Measurements from ENCODE around the gene ITSN2.
"Not testable (repeated sequence)": the region's sequence is repeated elsewhere in the genome, so short reads cannot be mapped to it uniquely, and the experiment has no call there.

ITSN2 gene
- total RNA-seq = 200 to 262 (median 238) reads per million in 4 donors

DNA sequence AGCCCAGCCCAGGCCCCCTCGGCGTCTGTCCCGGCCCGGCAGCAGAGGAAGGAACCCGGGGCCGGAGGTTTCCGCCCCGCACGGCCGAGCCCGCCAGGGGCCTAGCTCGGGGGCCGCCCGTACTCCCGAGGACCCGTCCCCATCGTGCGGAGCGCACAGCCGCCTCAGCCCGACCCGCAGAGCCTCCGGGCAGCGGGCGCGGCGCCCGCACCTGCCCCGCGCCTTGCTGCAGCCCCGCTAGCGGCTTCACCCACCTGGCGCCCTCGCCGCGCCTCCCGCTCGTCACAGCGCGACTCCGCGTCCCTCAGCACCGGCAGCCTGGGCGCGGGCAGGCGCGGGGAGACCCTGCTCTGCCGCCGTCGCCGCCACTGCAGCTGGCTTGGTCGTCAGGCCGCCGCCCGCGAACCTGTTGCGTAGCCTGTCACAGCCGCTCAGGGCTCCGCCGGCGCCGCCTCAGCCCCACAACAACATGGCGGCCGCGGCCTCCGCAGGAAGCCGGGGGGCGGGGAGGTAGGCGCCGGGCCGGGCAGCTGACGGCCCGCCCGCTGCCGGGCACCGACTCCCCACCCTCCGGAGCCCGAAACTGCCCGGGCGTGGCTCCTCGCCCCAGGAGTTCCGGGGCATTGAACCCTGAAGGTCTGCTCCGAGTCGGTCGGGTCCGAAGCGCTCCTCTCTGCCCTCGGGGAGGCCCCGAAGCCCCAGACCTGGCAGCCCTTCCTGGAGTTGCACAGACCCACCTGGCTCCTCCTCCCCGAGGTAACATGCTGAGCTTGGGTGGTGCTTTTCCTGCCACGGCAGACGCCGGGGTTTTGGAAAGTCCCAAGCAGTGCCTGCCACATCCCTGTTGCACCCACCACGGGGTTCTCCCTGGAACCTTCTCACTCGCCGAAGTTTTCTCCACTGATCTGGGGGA, at the start of gene ITSN2:
Gene ITSN2, minus strand, starts transcription at position 487 of the 913 bp plus-strand sequence. CDS start 32,454 bp downstream, outside the sequence.
- peak; percentile 71 to 85 (median 76) for DNase-seq

GRCh38 chr2:24409171-24409570, 48.8 kb upstream of the ITSN2 start:
- DNase-seq = no peak

DNA sequence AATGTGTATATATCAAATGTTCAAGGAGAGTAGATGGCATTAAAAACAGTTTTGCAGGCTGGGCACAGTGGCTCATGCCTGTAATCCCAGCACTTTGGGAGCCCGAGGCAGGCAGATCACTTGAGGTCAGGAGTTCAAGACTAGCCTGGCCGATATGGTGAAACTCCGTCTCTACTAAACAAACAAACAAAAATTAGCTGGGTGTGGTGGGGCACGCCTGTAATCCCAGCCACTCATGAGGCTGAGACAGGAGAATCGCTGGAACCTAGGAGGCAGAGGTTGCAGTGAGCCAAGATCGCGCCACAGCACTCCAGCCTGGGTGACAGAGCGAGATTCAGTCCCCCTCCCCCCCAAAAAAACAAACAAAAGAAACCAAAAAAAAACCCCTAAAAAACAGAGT, 48.4 kb upstream of the ITSN2 start:
- DNase-seq = not testable (repeated sequence)

- DNase-seq = no peak
These were observed 44.2 kb upstream of the ITSN2 start for GRCh38 chr2:24404491-24404921.

DNA sequence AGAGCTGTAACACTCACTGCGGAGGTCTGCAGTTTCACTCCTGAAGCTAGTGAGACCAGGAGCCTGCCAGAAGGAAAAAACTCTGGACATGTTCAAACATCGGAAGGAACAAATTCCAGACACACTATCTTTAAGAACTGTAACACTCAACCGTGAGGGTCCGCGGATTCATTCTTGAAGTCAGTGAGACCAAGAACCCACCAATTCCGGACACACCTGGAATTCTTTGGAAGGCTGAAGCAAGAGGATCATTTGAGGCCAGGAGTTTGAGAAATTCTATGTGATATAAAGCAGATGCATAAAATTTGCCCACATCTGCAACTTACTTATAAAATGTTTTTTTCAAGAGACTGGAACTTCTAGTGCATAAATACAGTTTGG, 43.5 kb upstream of the ITSN2 start:
- DNase-seq = no peak

- DNase-seq = no peak
These were observed 43.0 kb upstream of the ITSN2 start for GRCh38 chr2:24403168-24403831.

- DNase-seq = no peak
These were observed 42.1 kb upstream of the ITSN2 start for GRCh38 chr2:24402242-24403097.

- DNase-seq = no peak
These were observed 40.0 kb upstream of the ITSN2 start for GRCh38 chr2:24400207-24400907.

GRCh38 chr2:24399434-24400206, 39.3 kb upstream of the ITSN2 start:
- no peak for DNase-seq

DNA sequence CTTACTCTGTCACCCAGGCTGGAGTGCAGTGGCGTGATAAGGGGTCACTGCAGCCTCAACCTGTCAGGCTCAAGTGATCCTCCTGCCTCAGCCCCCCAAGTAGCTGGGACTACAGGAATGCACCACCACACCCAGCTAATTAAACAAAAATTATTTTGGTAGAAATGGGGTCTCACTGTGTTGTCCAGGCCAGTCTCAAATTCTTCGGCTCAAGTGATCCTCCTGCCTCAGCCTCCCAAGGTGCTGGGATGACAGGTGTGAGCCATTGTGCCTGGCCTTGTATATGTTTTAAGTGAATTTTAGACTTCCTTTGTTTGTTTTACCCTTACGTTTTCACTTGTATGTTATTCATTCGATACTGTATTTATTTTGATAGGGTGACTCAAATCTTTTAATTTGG, 34.7 kb upstream of the ITSN2 start:
- DNase-seq = no peak

DNA sequence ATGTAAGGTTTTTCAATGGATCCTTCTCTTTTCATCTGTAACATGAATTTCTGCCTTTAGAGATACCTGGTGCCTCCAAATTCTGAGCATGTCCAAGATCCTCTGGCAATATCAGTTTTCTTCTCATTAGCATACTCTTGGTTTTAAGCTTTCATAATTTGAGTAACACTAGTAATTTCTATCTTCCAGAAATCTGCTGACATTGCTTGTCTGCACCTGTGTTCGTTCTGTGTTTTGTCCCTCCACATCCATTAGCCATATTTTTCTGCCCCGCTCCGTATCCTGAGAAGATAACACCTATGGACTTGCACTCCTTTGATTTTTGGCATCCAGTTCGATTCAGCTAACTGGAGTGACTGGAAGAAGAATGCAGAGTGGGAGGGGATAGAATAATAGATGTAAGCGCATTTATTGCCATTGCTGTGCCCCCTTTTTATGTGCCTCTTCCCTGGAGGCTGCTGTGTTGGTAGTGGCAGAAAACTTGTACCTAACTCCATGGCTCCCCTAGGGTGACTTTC, 32.3 kb upstream of the ITSN2 start:
- DNase-seq = no peak

DNA sequence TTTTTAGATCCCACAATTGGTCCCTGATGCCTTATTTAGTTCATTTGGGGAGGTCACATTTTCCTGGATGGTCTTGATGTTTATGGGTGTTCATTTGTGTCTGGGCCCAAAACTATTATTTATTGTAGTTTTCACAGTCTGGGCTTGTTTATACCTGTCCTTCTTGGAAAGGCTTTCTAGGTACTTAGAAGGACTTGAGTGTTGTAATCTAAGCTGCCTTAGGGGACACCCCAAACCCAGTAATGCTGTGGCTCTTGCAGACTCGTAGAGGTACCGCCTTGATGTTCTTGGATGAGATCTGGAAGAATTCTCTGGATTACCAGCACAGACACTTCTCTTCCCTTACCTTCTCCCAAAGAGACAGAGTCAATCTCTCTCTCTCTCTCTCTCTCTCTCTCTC, 25.0 kb upstream of the ITSN2 start:
- no peak for DNase-seq

- DNase-seq = peak in 4 of 5 donors; percentile 33 to 57 (median 42)
These were observed 22.2 kb upstream of the ITSN2 start for GRCh38 chr2:24382363-24383073.

GRCh38 chr2:24380820-24381219, 20.5 kb upstream of the ITSN2 start:
- no peak for DNase-seq

DNA sequence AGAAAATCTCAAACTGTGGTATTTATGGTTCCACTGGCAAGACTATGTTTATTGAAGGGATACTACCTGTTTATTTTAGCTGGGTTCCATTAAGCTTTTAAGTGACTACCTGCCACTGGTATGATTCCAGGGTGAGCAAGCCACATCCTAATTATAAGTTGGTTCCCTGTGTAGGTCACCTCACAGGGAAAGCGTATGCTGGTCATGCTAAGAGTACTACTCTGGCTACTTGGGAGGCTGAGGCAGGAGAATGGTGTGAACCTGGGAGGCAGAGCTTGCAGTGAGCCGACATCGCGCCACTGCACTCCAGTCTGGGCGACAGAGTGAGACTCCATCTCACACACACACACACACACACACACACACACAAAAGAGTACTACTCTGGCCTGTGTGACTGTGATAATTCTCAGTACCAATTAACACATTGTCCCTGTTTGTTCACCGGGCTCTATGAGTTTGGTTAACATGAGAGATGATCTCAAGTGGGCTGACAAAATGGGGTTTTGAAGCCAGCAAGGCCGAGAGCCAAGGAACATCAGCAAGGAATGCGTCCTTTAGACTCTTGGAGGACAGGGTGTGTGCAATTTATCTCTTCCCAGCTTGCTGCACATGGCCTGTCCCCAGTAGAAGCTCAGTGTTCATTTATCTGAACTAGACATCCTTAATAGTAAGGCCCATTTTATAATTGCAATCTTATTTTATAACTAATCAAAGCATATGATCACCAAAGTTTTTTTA, 15.2 kb upstream of the ITSN2 start:
- no peak for DNase-seq

GRCh38 chr2:24374301-24374700, 14.0 kb upstream of the ITSN2 start:
- DNase-seq = no peak

- no peak for DNase-seq
These were observed 11.7 kb upstream of the ITSN2 start for GRCh38 chr2:24372033-24372432.

GRCh38 chr2:24365826-24366225, 5.5 kb upstream of the ITSN2 start:
- DNase-seq = no peak

DNA sequence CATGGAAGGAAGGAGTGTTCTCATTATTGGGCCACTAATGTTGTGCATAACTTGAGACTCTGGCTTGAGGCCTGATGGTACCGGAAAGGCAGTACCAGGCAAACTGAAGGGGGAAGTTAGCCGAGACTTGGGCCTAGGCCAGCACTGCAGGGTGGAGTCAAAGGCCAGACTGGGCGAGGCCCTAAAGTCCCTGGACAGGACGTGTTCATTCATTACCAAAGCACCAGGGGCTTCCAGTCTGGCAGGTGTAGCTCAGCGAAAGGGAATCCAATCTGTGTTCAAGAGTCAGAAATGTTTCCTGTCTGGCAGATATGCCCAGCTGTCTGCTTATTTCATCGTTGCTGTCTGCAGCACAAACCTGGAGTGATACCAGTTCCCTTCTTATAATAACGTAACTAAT, 4.7 kb upstream of the ITSN2 start:
- no peak for DNase-seq

DNA sequence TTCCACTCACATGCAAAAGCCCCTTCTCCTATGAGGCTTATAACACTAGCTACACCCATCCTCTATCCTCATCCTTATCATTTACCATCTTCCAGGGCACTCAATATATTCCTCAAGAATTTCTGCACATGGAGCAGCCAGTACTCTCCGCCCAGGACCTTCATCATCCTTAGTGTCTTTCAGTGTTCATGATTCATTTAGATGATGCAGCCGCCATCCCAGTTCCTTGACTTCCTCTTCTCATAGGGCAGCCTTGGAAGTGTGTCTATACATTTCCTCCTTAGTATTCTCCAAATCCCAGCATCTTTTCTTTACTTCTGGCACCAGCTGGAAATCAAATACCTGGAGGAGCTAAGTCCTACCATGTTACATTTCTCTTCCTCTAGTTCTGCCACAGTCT, 3.0 kb upstream of the ITSN2 start:
- DNase-seq = no peak

Measured in T-helper 1 cell (primary cell).